K562 (cell line): Measurements from ENCODE around the gene MVP. TPM values are rescaled to one million over a fixed set of nuclear protein-coding genes. Genes with fewer than 3 reads are reported as not detected.

Experiments
- ATAC-seq: fragments of 200-7000 bp; cut with Tn5 transposase; 3 replicates; pipeline ENCODE4 v1.9.1; 2020; ENCODE audit warnings: moderate library complexity
- BruUV-seq: library from RNA; stranded (reverse); fragments of 400-500 nt; replicated peaks from 2 replicates; lab custom pipeline; 2021; lab: Mats Ljungman, UMichigan
- CTCF ChIA-PET: fragments of 300-600 bp; formaldehyde crosslinking; extraction: SDS; loops from one replicate; lab custom pipeline; 2021; ENCODE audit warnings: low intra/inter-chr PET ratio; lab: Yijun Ruan, JAX
- POLR2A ChIA-PET: fragments of 300-600, 350-650 bp; sonication (Branson Sonifier 250); formaldehyde crosslinking; extraction: SDS; loops from one replicate; lab custom pipeline; 2021; ENCODE audit warnings: antibody characterized with exemption, inconsistent platforms; lab: Yijun Ruan, JAX
- DNase-seq, 4 experiments: peaks; one replicate each; pipeline versions ENCODE4 v3.0.0 to v3.0.0-alpha.2; 2011 to 2018; ENCODE audit warnings: low spot score in 3 of 4, mixed read lengths in 3 of 4; ENCODE audit errors: extremely low read depth in 1 of 4
- FAIRE-seq: peaks from 2 replicates; lab custom pipeline; 2011; peaks lifted over from hg19 to GRCh38; lab: Jason Lieb, UNC
- H2AFZ ChIP-seq: 2 replicates; pipeline ENCODE4 v1.6.0; 2011; ENCODE audit warnings: low read depth, low read length, control low read depth, inconsistent platforms
- H3K27ac ChIP-seq: fragments of 200-600 bp; 3 replicates; pipeline ENCODE4 v1.8.0; 2011; ENCODE audit warnings: low read depth, mild to moderate bottlenecking, control low read depth, inconsistent platforms, low read length, moderate library complexity, mixed read lengths; ENCODE audit errors: extremely low read depth
- H3K27me3 ChIP-seq, 2 experiments: fragments of 300-600 bp in 1 of 2; 2 replicates in 1 of 2; 3 replicates in 1 of 2; pipeline versions ENCODE4 v1.6.0 to v1.8.0; 2011; ENCODE audit warnings: inconsistent platforms in 2 of 2, low read length in 2 of 2, mild to moderate bottlenecking in 1 of 2, mixed read lengths in 1 of 2, moderate library complexity in 1 of 2; ENCODE audit not compliant: control insufficient read depth in 2 of 2, insufficient read depth in 2 of 2
- H3K36me3 ChIP-seq: fragments of 300-600 bp; 3 replicates; pipeline ENCODE4 v1.8.0; 2011; ENCODE audit warnings: mild to moderate bottlenecking, low read length, inconsistent platforms; ENCODE audit not compliant: control insufficient read depth, insufficient read depth
- H3K4me1 ChIP-seq, 2 experiments: fragments of 200-600 bp in 1 of 2; replicated peaks in 1 of 2; 2 replicates in 1 of 2; 3 replicates in 1 of 2; pipeline versions ENCODE4 v1.5.1 to v1.8.0; 2011; ENCODE audit warnings: inconsistent platforms in 2 of 2, low read length in 2 of 2, mild to moderate bottlenecking in 1 of 2, mixed read lengths in 1 of 2, moderate library complexity in 1 of 2; ENCODE audit not compliant: control insufficient read depth in 2 of 2, insufficient read depth in 2 of 2
- H3K4me2 ChIP-seq: 2 replicates; pipeline ENCODE4 v1.6.1; 2011; ENCODE audit warnings: low read length, control low read depth, inconsistent platforms, mixed read lengths; ENCODE audit not compliant: insufficient read depth
- H3K4me3 ChIP-seq: fragments of 200-600 bp; sonication (generic), shearing (Covaris generic); 2 replicates; pipeline ENCODE4 v1.5.1; 2016; ENCODE audit warnings: control low read depth, inconsistent platforms
- H3K79me2 ChIP-seq: fragments of 200-600 bp; 3 replicates; pipeline ENCODE4 v1.8.0; 2011; ENCODE audit warnings: low read length, inconsistent platforms; ENCODE audit not compliant: control insufficient read depth, insufficient read depth
- H3K9ac ChIP-seq, 2 experiments: 2 replicates each; pipeline versions ENCODE4 v1.6.0 to v1.6.1; 2011; ENCODE audit warnings: low read depth in 2 of 2, low read length in 2 of 2, control low read depth in 1 of 2, inconsistent platforms in 1 of 2, mild to moderate bottlenecking in 1 of 2, mixed read lengths in 1 of 2; ENCODE audit not compliant: insufficient read depth in 1 of 2
- H3K9me1 ChIP-seq: one replicate; pipeline ENCODE4 v1.6.0; 2011; ENCODE audit warnings: inconsistent platforms, mild to moderate bottlenecking, low read length, moderate library complexity; ENCODE audit not compliant: control insufficient read depth, insufficient read depth
- H3K9me3 ChIP-seq: replicated peaks from 2 replicates; pipeline ENCODE4 v1.5.1; 2011; ENCODE audit warnings: low read depth, low read length, inconsistent platforms; ENCODE audit not compliant: control insufficient read depth, insufficient read depth
- H4K20me1 ChIP-seq: replicated peaks from 2 replicates; pipeline ENCODE4 v1.6.1; 2011; ENCODE audit warnings: low read length, inconsistent platforms, mixed read lengths; ENCODE audit not compliant: control insufficient read depth, insufficient read depth
- ARID3A ChIP-seq: IDR thresholded peaks from 2 replicates; pipeline ENCODE4 v1.6.1; 2012; ENCODE audit warnings: low read depth, low read length, improper control_type of control experiment, borderline replicate concordance
- CTBP1 ChIP-seq: fragments of 450-650 bp; IDR thresholded peaks from 2 replicates; pipeline ENCODE4 v1.6.1; 2016; ENCODE audit warnings: borderline replicate concordance
- HDGF ChIP-seq: fragments of 450-650 bp; IDR thresholded peaks from 2 replicates; pipeline ENCODE4 v1.6.1; 2016
- KLF13 ChIP-seq: fragments of 450-650 bp; IDR thresholded peaks from 2 replicates; pipeline ENCODE4 v1.6.1; 2016; ENCODE audit warnings: missing genetic modification characterization, low read depth, mild to moderate bottlenecking, missing compliant biosample characterization, moderate library complexity, borderline replicate concordance
- MCM5 ChIP-seq: fragments of 450-650 bp; IDR thresholded peaks from 2 replicates; pipeline ENCODE4 v1.6.1; 2016; ENCODE audit warnings: low read depth
- NCOA4 ChIP-seq: fragments of 450-650 bp; IDR thresholded peaks from 2 replicates; pipeline ENCODE4 v1.6.1; 2018; ENCODE audit warnings: mild to moderate bottlenecking; ENCODE audit not compliant: partially characterized antibody
- SPI1 ChIP-seq: IDR thresholded peaks from 2 replicates; pipeline ENCODE4 v1.6.1; 2011; ENCODE audit warnings: low read depth, low read length, control low read depth, borderline replicate concordance
- ZBTB26 ChIP-seq: fragments of 450-650 bp; formaldehyde crosslinking; IDR thresholded peaks from 2 replicates; pipeline ENCODE4 v1.4.0; 2022; ENCODE audit warnings: missing genetic modification characterization
- ZBTB33 ChIP-seq: sonication (generic); formaldehyde crosslinking; IDR thresholded peaks from 2 replicates; pipeline ENCODE4 v1.8.1; 2023; ENCODE audit warnings: mild to moderate bottlenecking, missing genetic modification reagents
- ZBTB7A ChIP-seq: IDR thresholded peaks from 2 replicates; pipeline ENCODE4 v1.6.1; 2011; ENCODE audit warnings: low read depth, mild to moderate bottlenecking, low read length, moderate library complexity, borderline replicate concordance; ENCODE audit not compliant: control insufficient read depth
- WGBS: fragments of 100-300 bp; shearing (Covaris generic); methylation state at CpG from one replicate; pipeline ENCODE4 v1.1.6; 2016; ENCODE audit warnings: low coverage, mixed read lengths; ENCODE audit not compliant: insufficient coverage; ENCODE audit errors: missing lambda C conversion rate; 5-methylcytosine and 5-hydroxymethylcytosine counted together
- in situ Hi-C: fragments of 300-500 bp; cut with MboI; formaldehyde crosslinking; loops from 4 replicates; pipeline ENCODE4 v1.15.0; 2018; ENCODE audit warnings: inconsistent platforms, mixed read lengths
- intact Hi-C: fragments of 100-400 bp; cut with micrococcal nuclease; formaldehyde crosslinking; loops from 2 replicates; pipeline ENCODE4 v1.14.2; 2022
- polyA plus RNA-seq, 8 experiments: library from polyadenylated mRNA; depleted of rRNA in 4 of 8; stranded (reverse) in 5 of 8; unstranded in 3 of 8; fragments of >200 nt; fragmentation: Nextera tagmentation in 2 of 8; fragmentation: Illumina TruSeq in 1 of 8; extraction: Ambion mirVana in 2 of 8; extraction: Trizol in 1 of 8; gene quantifications; 2 replicates each; pipeline versions ENCODE4 v1.2.1 to v1.2.3, GENCODE V29; 2011 to 2014; ENCODE audit warnings: inconsistent platforms in 1 of 8, missing spikeins in 1 of 8
- total RNA-seq, 7 experiments: library from RNA; depleted of rRNA in 6 of 7; stranded (reverse); fragments of >200 nt in 6 of 7; fragmentation: Illumina TruSeq in 2 of 7; extraction: Trizol in 2 of 7; gene quantifications; 2 replicates each; pipeline versions ENCODE4 v1.2.1 to v1.2.3, GENCODE V29; 2011 to 2021; ENCODE audit warnings: low replicate concordance in 1 of 7
- TF ChIP-seq, protein P1 (sequence below): IDR thresholded peaks from 2 replicates; pipeline ENCODE4 v1.6.1; 2016; ENCODE audit warnings: missing genetic modification characterization, missing compliant biosample characterization
- TF ChIP-seq, protein P2 (sequence below): fragments of 450-650 bp; IDR thresholded peaks from 2 replicates; pipeline ENCODE4 v1.6.1; 2016

The MVP gene
- total and polyA plus RNA-seq, 9 of the 15 experiments (the other 6 are each of a cell fraction or from before 2014, with no cell fraction given): 0.39 to 1.9 (median 0.76) TPM; not detected in 2

DNA sequence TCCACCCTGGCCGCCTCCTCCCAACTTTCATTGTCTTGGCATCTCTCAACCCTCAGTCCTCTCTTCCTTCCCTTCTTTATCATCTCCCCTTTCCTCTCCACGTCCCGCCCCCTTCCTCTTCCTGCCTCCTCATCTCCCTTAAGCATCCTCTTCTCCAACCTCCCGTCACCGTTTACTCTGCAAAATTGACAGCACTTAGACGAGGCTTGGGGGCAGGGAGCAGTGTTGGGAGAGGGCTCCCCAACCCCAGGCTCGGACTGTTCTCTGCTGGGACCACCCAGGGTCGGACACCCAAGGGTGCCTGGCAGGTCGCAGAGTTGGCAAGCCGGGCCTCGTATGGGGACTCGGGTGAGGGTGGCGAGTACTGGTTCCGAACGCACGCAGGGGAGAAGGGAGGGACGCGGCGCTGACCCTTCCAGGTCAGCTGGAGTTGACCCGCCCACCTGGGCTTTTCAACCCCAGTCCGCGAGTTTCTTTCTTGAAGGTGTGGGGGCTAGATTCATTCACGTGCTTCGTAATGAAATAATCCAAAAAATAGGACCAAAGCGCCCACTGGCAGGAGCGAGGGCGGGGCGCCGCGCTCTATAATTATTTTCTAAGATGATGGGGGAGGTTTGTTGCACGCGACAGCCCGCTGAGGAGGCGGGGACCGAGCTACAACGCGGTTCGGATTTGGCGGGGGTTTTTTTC, 5.1 kb upstream of the MVP start:
- CTCF ChIA-PET: interaction anchor here (0.7 to 1.9 kb wide), 2 partner anchors 115 to 208 kb away, joined by 5 read pairs; partner anchors contain the start of gene C16orf92
- intact Hi-C loops (loop anchor here (5.0 to 10.0 kb wide), 2 partner anchors 113 to 210 kb away; partner anchors contain the start of gene C16orf92), in situ Hi-C loops (no loop called here)
- peak overlapping the region; percentile 68 for H3K4me3 ChIP-seq
- POLR2A ChIA-PET: interaction anchor here (0.6 to 2.5 kb wide), 9 partner anchors 8 to 250 kb away, joined by 3 to 8 read pairs (median 4); partner anchors contain the start of gene MAZ
- peak; percentile 32 for FAIRE-seq
- DNase-seq: peak in 2 of 4 experiments; percentile 30 to 43
- peak overlapping the region; percentile 72 for H3K4me2 ChIP-seq
- H3K27me3 ChIP-seq: no peaks in the 10 kb centered on the region
- peaks cover 9% of the 10 kb centered on the region; the same call in 1 of the 2 replicates for H4K20me1 ChIP-seq
- peak overlapping the region; percentile 95 for H2AFZ ChIP-seq
- H3K9me1 ChIP-seq: no peaks in the 10 kb centered on the region
- H3K79me2 ChIP-seq: peaks cover 27% of the 10 kb centered on the region
- H3K4me1 ChIP-seq: peaks cover 30 to 73% of the 10 kb centered on the region in 2 experiments
- 11% methylated on average over 32 of the region's 39 CpGs for WGBS
- TSS peak; percentile 57 for BruUV-seq
- H3K27ac ChIP-seq: peak overlapping the region; percentile 71; the same call in 2 of the 3 replicates
- H3K9ac ChIP-seq: peak overlapping the region; percentile 62 to 88
- peaks cover 30% of the 10 kb centered on the region for H3K36me3 ChIP-seq
- H3K9me3 ChIP-seq: no peaks in the 10 kb centered on the region
- ATAC-seq: no peak
- TF ChIP-seq HDGF (peak; percentile 81), CTBP1 (peak; percentile 65; the same call in 1 of the 2 replicates), SPI1 (0 out of 2 replicates have a peak, but pooled peaks have one; percentile 2), ZBTB33 (no peak), ZBTB26 (CRISPR knock-in tag) (peak; percentile 37; the same call in 1 of the 2 replicates), ARID3A (no peak), MCM5 (no peak), ZBTB7A (peak; percentile 21; the same call in 1 of the 2 replicates), KLF13 (tag) (0 out of 2 replicates have a peak, but pooled peaks have one; percentile 11), NCOA4 (peak; percentile 29)
- TF ChIP-seq, protein P1, sequence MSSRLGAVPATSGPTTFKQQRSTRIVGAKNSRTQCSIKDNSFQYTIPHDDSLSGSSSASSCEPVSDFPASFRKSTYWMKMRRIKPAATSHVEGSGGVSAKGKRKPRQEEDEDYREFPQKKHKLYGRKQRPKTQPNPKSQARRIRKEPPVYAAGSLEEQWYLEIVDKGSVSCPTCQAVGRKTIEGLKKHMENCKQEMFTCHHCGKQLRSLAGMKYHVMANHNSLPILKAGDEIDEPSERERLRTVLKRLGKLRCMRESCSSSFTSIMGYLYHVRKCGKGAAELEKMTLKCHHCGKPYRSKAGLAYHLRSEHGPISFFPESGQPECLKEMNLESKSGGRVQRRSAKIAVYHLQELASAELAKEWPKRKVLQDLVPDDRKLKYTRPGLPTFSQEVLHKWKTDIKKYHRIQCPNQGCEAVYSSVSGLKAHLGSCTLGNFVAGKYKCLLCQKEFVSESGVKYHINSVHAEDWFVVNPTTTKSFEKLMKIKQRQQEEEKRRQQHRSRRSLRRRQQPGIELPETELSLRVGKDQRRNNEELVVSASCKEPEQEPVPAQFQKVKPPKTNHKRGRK (tag): peak; percentile 64; the same call in 1 of the 2 replicates
- TF ChIP-seq, protein P2, sequence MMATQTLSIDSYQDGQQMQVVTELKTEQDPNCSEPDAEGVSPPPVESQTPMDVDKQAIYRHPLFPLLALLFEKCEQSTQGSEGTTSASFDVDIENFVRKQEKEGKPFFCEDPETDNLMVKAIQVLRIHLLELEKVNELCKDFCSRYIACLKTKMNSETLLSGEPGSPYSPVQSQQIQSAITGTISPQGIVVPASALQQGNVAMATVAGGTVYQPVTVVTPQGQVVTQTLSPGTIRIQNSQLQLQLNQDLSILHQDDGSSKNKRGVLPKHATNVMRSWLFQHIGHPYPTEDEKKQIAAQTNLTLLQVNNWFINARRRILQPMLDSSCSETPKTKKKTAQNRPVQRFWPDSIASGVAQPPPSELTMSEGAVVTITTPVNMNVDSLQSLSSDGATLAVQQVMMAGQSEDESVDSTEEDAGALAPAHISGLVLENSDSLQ: peak; percentile 44; the same call in 1 of the 2 replicates
